ENCODE data around the gene NEK1. TPM values are rescaled to one million over a fixed set of nuclear protein-coding genes. Genes with fewer than 3 reads are reported as not detected.

Gene NEK1
- total RNA-seq, 1 experiment from 2014 or later: 4.7 TPM

- no peak overlapping the region for H3K4me3 ChIP-seq (ENCODE audit: insufficient read depth, low read depth, low read length)
Observed at GRCh38 chr4:169376421-169376820, 236.0 kb downstream of the NEK1 start.

DNA sequence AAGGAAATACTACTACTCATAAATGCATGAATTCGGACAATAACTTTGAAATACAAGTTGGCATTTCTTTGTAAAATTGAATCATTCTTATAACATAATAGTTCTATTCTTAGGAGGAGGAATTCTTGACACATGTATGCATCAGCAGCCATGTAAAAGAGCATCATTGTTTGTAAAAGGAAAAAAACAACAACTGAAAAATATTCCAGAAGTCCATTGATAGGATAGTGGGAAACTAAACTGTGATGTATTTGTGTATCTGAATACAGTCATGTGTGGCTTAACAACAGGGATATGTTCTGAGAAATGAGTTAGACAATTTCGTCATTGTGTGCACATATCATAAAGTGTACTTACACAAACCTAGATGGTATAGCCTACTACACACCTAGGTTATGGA, 239.6 kb downstream of the NEK1 start:
- no peak for DNase-seq
- Histone ChIP-seq H3K4me3 (ENCODE audit: insufficient read depth, low read depth, low read length) (no peak overlapping the region), H3K27me3 (ENCODE audit: control insufficient read depth, insufficient read depth, low read length) (no peaks in the 10 kb centered on the region), H3K36me3 (replicated peaks; ENCODE audit: control insufficient read depth, insufficient read depth, low read length) (no peaks in the 10 kb centered on the region)

More at GRCh38 chr4:169376421-169376820, 236.0 kb downstream of the NEK1 start:
- H3K36me3 ChIP-seq (replicated peaks; ENCODE audit: control insufficient read depth, insufficient read depth, low read length): no peaks in the 10 kb centered on the region
- no peak for DNase-seq
- H3K27me3 ChIP-seq (ENCODE audit: control insufficient read depth, insufficient read depth, low read length): no peaks in the 10 kb centered on the region

GRCh38 chr4:169369634-169370033, 242.7 kb downstream of the NEK1 start:
- Histone ChIP-seq H3K27me3 (ENCODE audit: control insufficient read depth, insufficient read depth, low read length) (no peaks in the 10 kb centered on the region), H3K4me3 (ENCODE audit: insufficient read depth, low read depth, low read length) (no peak overlapping the region), H3K36me3 (replicated peaks; ENCODE audit: control insufficient read depth, insufficient read depth, low read length) (no peaks in the 10 kb centered on the region)
- no peak for DNase-seq

GRCh38 chr4:169367826-169368225, 244.6 kb downstream of the NEK1 start:
- Histone ChIP-seq H3K4me3 (ENCODE audit: insufficient read depth, low read depth, low read length) (no peak overlapping the region), H3K27me3 (ENCODE audit: control insufficient read depth, insufficient read depth, low read length) (no peaks in the 10 kb centered on the region), H3K36me3 (replicated peaks; ENCODE audit: control insufficient read depth, insufficient read depth, low read length) (no peaks in the 10 kb centered on the region)
- DNase-seq: no peak

DNA sequence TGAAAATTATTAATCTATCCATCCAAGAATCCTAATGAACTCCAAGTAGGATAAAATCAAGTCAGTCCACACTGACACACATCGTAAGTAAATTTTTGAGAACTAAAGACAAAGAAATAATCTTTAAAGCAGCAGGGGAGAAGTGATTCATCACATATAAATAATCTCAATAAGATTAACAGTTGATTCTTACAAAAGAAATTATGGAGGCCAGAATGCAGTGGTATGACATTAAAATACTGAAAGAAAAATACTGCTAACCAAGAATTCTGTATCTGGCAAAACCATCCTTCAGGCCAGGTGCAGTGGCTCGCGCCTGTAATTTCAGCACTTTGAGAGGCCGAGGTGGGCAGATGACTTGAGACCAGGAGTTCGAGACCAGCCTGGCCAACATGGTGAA, 245.6 kb downstream of the NEK1 start:
- H3K27me3 ChIP-seq (ENCODE audit: control insufficient read depth, insufficient read depth, low read length): no peaks in the 10 kb centered on the region
- DNase-seq: no peak
- H3K36me3 ChIP-seq (replicated peaks; ENCODE audit: control insufficient read depth, insufficient read depth, low read length): no peaks in the 10 kb centered on the region
- H3K4me3 ChIP-seq (ENCODE audit: insufficient read depth, low read depth, low read length): no peak overlapping the region

DNA sequence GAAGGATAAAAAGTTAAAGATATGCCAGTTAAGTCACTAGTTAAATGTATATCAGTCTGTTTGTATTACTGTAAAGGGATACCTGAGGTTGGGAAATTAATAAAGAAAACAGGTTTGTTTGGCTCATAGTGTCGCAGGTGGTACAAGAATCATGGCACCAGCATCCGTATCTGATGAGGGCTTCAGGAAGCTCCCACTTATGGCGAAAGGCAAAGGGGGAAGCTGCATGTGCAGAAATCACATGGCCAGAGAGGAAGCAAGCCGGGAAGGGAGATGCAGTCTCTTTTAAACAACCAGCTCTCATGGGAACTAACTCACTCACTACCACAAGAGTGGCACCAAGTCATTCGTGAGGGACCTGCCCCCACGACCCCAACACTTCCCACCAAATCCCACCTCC, 249.8 kb downstream of the NEK1 start:
- DNase-seq: no peak
- no peaks in the 10 kb centered on the region for H3K27me3 ChIP-seq (ENCODE audit: control insufficient read depth, insufficient read depth, low read length)
- H3K4me3 ChIP-seq (ENCODE audit: insufficient read depth, low read depth, low read length): no peak overlapping the region
- H3K36me3 ChIP-seq (replicated peaks; ENCODE audit: control insufficient read depth, insufficient read depth, low read length): no peaks in the 10 kb centered on the region

DNA sequence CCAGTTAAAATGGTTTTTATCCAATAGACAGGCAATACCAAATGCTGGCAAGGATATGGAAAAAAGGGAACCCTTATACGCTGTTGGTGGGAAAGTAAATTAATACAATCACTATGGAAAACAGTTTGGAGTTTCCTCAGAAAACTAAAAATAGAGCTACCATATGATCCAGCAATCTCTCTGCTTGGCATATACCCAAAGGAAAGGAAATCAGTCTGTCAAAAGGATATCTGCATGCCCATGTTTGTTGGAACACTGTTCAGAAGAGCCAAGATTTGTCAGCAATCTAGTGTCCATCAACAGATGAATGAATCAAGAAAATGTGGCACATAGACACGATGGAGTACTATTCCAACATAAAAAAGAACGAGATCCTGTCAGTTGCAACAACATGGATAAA, 250.6 kb downstream of the NEK1 start:
- DNase-seq: no peak
- Histone ChIP-seq H3K4me3 (ENCODE audit: insufficient read depth, low read depth, low read length) (no peak overlapping the region), H3K36me3 (replicated peaks; ENCODE audit: control insufficient read depth, insufficient read depth, low read length) (no peaks in the 10 kb centered on the region), H3K27me3 (ENCODE audit: control insufficient read depth, insufficient read depth, low read length) (no peaks in the 10 kb centered on the region)

DNA sequence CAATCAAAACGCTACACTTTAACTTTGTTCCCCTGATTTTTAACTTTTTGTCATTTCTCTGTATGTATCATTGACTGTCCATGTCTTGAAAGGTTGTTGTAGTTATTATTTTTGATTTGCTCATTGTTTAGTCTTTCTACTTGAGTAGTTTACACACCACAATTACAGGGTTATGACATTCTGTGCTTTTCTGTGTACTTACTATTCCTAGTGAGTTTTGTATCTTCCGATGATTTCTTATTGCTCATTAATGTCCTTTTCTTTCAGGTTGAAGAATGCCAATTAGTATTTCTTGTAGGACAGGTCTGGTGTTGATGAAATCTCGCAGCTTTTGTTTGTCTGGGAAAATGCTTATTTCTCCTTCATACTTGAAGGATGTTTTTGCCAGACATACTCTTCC, 252.4 kb downstream of the NEK1 start:
- Histone ChIP-seq H3K27me3 (ENCODE audit: control insufficient read depth, insufficient read depth, low read length) (no peaks in the 10 kb centered on the region), H3K36me3 (replicated peaks; ENCODE audit: control insufficient read depth, insufficient read depth, low read length) (no peaks in the 10 kb centered on the region), H3K4me3 (ENCODE audit: insufficient read depth, low read depth, low read length) (no peak overlapping the region)
- no peak for DNase-seq

- no peak for DNase-seq
- H3K4me3 ChIP-seq (ENCODE audit: insufficient read depth, low read depth, low read length): no peak overlapping the region
- H3K36me3 ChIP-seq (replicated peaks; ENCODE audit: control insufficient read depth, insufficient read depth, low read length): no peaks in the 10 kb centered on the region
- no peaks in the 10 kb centered on the region for H3K27me3 ChIP-seq (ENCODE audit: control insufficient read depth, insufficient read depth, low read length)
Observed at GRCh38 chr4:169352360-169352759, 260.0 kb downstream of the NEK1 start.

DNA sequence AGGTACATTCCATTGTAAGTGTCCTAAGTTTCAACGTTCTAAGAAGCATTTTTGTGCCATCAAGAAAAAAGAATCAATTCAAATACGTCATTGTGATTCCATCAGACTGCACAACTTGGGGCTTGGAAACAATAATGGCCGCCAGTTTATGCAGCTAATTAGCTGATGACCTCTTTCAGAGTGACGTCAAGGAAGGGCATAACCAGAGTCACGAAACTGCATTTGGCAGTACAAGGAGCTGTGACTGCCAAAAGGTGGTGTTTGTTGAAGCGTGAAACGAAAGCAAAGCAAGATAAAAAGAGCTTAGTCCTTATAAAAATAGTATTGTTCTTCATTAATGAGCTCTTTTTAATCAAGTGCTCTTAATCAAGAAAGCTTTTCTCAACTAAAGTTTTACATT, 260.5 kb downstream of the NEK1 start:
- no peaks in the 10 kb centered on the region for H3K36me3 ChIP-seq (replicated peaks; ENCODE audit: control insufficient read depth, insufficient read depth, low read length)
- H3K4me3 ChIP-seq (ENCODE audit: insufficient read depth, low read depth, low read length): no peak overlapping the region
- no peaks in the 10 kb centered on the region for H3K27me3 ChIP-seq (ENCODE audit: control insufficient read depth, insufficient read depth, low read length)
- no peak for DNase-seq

DNA sequence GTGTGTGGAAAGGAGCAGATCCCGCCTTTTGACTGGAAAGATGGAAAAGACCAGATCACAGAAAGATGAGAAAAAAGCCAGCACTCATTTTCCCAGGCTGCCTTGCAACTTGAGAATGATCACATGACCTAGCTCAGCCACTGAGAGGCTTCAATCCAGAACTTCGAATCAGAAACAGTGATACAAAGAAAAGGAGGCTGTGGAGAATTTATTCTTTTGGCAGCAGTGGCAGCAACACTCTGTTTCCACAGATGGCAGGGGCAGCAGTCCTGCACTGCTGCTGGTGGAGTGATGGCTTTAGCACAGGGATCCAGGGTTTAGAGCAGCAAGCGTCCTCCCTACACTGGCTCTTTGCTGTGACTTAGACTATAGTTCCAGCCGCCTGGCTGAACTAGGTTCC, 263.8 kb downstream of the NEK1 start:
- Histone ChIP-seq H3K4me3 (ENCODE audit: insufficient read depth, low read depth, low read length) (no peak overlapping the region), H3K36me3 (replicated peaks; ENCODE audit: control insufficient read depth, insufficient read depth, low read length) (no peaks in the 10 kb centered on the region), H3K27me3 (ENCODE audit: control insufficient read depth, insufficient read depth, low read length) (no peaks in the 10 kb centered on the region)
- DNase-seq: no peak

DNA sequence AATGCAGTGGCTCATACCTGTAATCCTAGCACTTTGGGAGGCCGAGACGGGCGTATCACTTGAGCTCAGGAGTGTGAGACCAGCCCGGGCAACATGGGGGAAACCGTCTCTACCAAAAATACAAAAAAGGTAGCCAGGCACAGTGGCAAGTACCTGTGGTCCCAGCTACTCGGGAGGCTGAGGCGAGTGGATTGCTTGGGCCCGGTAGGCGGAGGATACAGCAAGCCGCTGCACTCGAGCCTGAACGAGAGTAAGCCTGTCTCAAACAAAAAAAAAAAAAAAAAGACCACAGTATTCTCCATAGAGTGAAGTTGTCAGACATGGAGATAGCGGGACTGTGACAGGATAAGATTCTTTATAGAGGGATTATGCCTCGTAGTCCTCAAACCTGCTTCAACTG, 265.5 kb downstream of the NEK1 start:
- no peaks in the 10 kb centered on the region for H3K27me3 ChIP-seq (ENCODE audit: control insufficient read depth, insufficient read depth, low read length)
- no peaks in the 10 kb centered on the region for H3K36me3 ChIP-seq (replicated peaks; ENCODE audit: control insufficient read depth, insufficient read depth, low read length)
- no peak for DNase-seq
- H3K4me3 ChIP-seq (ENCODE audit: insufficient read depth, low read depth, low read length): no peak overlapping the region

DNA sequence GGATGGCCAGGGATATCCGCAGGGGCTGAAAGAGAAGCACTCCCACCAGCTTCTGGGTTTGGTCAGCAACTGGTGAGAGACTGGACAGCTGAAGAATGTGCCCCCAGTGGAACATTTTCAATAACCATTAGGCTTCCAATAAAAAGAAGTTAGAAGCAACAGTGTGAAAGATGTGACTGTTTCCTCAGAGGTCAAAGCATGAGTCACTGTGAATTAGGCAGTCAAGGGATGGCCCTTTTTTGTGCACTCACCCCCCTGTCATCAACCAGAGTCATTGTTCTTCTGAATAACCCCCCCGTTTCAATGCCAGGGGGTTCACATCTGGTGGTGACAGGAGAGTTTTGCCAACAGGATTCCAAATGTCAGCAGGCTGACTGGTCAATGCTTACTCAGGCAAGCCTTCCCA, 267.1 kb downstream of the NEK1 start:
- DNase-seq: no peak
- Histone ChIP-seq H3K4me3 (ENCODE audit: insufficient read depth, low read depth, low read length) (no peak overlapping the region), H3K27me3 (ENCODE audit: control insufficient read depth, insufficient read depth, low read length) (no peaks in the 10 kb centered on the region), H3K36me3 (replicated peaks; ENCODE audit: control insufficient read depth, insufficient read depth, low read length) (no peaks in the 10 kb centered on the region)

Other genes starting within 250 kb of the NEK1 start
- 15.9 and 19.6 TPM in 2 replicates for gene CLCN3, start 8.0 kb upstream of the NEK1 start, total RNA-seq (2014; rRNA removed; shearing (Covaris generic))
- 31.9 and 33.8 TPM in 2 replicates for gene HPF1, start 145.4 kb upstream of the NEK1 start, total RNA-seq (2014; rRNA removed; shearing (Covaris generic))